HG03457 (cell line): Measurements from ENCODE around the gene MRPS22.

Source experiments
- ATAC-seq: cut with Tn5 transposase; IDR thresholded peaks from one replicate; pipeline ENCODE4 v1.9.1; 2021; ENCODE audit warnings: moderate number of reproducible peaks; ENCODE audit not compliant: unreplicated experiment

Gene MRPS22

DNA sequence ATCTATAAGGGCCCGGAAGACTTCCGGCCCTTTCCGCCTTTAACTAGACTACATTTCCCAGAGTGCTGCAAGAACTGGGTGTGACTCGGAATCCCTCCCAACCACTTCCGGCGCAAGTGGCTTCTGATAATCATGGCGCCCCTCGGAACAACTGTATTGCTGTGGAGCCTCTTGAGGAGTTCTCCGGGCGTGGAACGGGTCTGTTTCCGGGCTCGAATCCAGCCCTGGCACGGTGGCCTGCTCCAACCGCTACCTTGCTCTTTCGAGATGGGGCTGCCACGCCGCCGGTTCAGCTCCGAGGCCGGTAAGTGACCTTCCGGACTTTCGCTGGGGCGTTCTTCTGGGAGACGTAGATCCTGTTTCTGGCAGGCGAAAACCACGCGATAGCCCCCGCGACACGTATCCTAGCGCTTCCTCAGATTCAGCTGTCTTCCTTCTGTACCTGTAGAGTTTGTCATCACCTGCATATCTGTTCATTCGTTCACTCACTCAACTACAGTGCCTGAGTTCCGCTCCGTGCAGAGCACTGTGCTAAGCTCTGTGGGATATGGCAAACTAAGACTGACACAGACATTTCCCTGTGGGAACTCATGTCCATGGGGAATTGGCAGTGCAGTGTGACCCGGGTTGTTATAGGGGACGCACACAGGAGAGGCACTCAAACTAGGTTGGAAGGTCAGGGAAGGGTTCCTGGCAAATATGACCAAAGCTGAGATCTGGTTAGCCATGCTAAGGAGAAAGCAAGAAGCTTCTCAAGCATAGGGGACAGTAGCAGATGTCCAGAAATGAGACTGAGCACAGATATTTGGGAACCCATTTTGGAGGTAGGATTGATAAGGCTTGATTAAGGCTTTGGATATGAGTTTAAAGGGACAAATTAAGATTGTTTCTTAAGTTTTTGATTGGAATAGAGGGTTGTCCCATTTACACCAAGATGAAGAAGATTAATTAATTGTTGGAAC, at the start of gene MRPS22:
Gene MRPS22, plus strand, starts transcription at position 126 of the 962 bp plus-strand sequence. Its CDS starts 7 bp downstream, at position 133.
- ATAC-seq: peak; percentile 95

DNA sequence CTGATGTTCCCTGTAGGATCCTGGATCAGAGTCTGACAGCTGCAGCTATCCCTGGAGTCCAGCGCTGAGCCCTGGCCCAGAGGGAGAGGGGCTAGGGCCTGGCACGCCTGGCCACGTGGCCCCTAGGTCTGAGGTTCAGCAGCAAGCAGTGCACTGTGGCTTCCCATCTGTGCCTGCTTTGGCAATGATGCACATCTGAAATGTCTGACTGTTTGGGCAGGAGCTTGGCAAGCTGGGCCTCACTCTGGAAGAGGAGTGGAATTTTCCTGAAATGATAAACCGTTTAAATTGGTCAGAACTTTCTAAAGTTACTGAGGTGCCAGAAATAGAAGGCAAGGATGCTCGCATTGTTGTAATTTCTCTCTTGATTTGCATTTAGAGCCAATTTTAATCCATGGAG, 48.8 kb upstream of the MRPS22 start:
- ATAC-seq: no peak

DNA sequence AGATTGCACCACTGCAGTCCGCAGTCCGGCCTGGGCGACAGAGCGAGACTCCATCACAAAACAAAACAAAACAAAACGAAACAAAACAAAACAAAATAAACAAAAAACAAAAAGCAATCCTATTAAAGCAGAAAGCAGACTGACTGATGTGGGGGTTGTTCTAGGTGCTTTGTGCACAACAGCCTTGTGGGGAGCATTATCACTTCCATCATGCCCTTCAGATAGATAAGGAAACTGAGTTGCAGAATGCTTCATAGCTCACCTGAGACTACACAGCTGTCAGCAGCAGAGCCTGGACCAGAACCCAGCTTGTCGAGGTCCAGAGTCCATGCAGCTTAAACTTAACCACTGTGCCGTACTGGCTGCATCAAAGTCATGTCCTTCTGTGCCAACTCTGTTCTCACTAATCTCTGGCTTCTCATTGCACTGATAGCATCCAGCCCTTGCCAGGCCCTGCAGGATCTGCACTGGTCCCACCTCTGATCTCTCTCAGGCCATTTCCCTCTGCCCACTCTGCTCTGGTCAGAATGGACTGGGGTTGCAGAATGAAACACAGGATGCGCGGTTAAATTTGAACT, 47.6 kb upstream of the MRPS22 start:
- ATAC-seq: no peak

DNA sequence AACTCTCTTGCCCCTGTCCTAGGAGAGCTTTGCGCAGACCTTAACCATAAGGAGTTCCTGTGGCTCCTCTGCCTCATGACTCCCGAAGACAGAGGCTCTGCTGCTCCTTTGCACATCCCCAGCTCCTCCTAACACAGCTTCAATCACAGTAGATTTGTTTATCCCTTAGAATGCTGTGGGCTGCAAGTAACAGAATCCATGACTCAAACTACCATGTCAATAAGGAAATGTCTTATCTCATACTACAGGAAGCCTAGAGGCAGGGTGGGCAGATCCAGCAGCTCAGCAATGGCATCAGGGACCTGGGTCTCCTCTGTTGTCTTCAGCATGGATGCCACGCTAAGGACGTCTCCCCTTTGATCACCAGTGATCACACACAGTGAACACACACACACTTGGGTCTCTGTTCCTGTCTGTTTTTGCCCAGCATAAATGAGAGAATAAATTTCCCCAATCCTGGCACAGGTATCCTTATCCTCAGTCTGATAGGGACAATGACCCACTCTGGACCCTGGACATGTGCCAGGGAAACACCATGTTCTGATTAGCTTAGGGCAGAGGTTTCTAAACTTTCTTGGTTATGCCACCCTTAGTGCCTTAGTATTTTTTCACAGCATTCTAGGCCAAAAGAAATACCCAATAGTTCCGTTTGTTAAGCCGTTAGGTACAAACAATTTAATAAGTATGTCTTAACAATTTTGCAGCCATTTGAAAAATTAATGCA, 46.1 kb upstream of the MRPS22 start:
- ATAC-seq: no peak

DNA sequence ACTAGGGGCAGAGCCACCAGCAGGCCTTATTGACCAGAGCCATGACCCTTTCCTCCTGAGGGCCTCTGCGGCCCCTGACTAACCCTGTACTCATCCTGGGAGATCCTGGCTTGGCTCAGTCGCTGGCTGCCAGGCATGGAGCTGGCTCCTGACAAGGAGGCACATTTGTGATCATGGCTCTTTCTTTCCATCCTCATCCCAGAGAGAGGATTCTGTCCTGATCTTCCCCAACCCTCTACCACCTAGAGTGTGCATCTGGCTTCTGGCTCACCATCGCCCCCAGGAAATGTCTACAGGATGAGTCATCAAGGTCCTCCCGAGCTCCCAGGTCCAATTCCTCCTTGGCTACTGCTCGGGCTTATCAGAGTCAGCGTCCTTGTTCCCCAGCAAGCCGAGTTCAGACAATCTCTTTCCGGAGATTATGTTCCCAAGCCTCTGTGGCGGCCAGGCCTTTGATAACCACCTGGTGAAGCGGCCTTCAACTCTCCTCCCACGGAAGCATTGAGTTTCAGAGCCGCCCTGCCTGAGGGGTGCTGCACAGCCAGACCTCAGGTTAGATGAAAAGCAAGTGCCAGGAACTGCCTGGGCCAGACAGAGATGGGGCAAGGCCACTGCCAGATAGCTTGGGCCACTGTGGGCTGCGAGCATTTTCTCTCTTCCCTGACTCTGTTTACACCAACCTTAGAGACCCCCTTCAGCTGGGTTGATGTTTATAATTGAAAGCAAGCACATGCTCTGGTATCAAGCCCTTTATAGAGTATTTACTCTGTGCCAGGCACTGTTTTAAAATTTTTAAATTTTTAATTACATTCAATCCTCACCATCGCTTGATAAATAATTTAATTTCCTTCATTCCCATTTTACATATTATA, 44.3 kb upstream of the MRPS22 start:
- no peak for ATAC-seq

DNA sequence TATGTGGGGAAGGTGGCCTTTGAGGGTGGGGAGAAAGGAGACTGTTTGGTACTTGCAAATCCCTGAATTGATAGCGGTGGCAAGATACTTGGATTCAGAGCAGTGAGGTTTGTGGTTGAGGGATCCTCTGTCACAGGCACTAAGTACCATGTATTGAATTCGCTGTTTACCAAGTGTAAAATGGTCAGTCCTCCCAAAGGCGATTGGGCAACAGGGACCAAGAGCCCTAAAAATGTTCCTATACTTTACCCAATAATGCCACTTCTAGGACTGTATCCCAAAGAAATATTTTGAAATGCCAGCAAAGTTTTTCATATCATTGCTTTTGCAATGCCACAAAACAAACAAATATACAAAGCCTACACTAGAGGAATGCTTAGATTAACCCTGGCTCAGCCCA, 43.4 kb upstream of the MRPS22 start:
- ATAC-seq: no peak

DNA sequence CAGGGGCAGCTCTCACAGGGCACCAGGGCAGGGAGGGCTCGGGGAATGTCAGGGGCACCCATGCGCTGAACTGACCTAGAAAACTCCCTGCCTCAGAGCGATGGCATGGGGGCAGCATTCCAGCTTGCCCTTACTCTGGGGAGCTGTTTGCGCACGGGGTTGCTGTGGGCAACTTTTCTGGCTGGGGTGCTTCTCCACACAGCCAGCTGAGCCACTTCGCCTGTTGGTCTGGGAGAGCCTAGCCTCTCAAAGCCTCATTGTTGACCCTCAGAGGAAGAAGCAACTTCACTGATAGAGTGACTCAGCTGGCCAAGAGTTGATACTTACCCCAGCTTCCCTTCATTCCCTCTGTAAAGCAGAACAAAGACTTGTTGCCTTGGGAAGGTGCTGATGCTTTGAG, 42.6 kb upstream of the MRPS22 start:
- ATAC-seq: no peak

DNA sequence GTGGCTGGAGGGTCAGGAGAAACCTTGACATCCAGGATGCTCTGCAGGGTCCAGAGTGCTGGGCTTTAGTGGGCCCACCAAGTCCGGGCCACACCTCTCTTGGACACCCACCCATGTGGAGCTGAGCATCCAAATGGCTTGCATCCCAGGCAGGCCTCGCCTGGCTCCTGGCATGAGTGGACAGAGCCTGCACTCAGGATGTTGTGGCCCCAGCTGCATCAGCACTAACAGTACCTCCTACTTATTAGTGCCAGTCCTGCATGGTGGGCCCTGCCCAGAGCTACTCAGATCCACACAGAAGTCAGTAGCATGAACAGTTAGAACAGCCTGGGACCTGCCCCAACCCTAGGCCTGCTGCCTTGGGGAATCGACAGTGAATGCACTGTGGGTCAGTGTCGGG, 42.2 kb upstream of the MRPS22 start:
- ATAC-seq: no peak

DNA sequence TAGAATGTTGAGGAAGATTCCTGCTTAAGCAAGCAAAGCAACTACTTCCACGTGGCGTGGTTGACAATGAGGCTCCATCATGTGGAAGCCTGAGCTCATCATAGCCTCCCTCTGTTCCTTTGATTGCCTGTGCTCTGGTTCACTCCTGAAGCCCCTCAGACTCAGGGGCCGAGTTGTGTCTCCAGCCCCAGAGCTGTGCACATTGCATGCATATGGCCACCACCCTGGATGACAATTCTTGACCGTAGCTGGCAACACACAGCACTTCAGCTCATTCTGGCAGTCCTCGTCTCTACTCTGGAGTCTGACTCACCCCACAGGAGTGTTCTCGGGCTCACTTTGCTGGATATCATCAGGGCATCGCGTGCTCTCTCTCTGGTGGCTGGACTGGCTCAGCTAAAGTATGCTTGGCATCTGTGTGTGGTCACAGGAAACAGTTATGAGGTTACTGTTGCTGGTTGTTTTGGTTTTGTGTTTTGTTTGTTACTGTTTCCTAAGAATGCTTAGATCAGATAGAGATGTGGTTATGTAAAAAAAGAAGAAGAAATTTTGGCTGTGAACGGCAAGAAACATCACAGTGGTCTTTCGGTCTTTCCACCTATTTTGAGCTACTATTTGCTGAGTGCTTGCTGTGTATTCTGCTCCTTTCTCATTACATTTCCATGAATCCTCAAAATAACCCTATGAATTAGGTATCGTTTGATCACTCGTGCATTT, 41.6 kb upstream of the MRPS22 start:
- no peak for ATAC-seq

DNA sequence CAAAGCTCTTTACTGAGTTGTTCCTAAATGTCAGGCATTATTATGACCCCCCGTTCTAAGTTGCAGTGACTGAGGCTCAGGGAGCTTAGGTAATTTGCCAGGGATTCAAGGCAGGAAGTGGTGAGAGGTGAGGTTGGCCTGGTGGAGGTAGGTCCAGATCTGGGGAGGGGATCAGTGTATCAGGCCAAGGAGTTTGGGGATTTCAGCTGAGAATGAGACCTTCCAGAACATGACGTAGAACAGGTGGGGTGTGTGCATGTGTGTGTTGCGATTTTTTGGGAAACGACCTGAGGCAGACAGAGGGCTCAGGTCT, 41.1 kb upstream of the MRPS22 start:
- no peak for ATAC-seq

DNA sequence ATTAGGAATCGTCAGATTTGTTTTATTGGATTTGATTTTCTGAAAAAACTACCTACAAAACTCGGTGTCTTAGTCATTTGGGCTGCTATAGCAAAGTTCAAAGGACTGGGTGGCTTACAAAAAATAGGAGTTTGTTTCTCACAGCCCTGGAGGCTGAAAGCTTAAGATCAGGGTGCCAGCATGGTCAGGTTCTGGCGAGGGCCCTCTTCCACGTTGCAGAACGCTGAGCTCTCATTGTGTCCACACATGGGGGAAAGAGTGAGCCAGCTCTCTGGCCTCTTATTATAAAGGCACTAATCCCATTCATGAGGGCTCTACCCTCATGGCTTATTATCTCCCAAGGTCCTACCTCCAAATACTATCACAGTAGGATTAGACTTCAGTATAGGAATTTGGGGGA, 40.6 kb upstream of the MRPS22 start:
- no peak for ATAC-seq

DNA sequence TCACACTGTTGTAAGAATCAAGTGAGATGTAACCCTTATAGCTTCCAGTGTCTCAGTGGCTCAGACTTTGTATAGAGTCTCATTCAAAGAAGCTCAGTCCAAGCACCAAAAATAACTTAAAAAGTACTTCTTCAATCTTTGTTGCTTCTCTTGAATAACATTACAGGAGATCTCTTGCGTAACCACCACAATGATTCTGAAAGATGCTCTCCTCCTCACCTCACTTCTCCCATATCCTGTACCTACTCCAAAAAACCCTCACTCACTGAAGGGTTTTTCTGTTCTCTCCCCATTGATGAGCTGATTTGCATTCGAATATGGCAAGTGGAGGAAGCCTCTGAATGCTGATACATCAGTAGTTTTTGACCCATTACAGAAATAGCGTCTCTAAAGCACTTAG, 39.4 kb upstream of the MRPS22 start:
- no peak for ATAC-seq

DNA sequence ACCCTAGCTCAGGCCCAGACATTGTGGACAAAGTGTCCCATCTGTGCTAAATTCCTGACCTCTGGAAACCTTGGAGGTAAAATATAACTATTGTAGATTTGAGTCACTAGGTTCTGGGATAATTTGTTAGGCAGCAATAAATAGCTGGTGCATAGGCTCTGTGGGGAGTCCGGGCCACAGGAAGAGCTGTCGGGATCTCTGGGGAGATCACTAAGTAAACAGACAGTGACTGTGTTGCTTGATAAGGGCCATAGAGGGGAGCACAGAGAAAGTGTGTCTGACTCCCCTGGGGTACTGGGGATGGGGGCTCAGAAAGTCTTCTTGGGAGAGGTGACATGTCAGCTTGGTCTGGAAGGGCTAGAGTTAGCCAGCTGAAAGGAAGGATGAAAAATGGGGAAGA, 37.7 kb upstream of the MRPS22 start:
- ATAC-seq: no peak

DNA sequence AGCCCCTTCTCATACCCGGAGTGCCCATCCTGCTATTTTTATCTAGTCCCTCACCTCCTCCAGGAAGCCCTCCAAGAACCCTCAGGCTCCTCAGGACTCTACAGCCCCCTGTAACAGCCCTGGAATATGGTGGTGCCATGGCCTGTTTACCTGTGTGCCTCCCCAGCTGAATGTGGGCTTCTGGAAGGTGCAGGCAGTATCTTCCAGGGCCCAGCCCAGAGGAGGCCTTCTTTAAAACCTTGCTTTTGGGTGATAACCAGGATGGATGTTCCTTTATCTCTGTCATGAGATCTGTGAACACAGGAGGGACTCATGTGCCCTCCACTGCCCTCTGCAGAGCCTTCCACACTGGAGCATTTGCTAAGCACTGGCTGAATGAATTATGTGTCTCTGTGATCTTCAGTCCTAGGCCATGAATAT, 36.7 kb upstream of the MRPS22 start:
- no peak for ATAC-seq

DNA sequence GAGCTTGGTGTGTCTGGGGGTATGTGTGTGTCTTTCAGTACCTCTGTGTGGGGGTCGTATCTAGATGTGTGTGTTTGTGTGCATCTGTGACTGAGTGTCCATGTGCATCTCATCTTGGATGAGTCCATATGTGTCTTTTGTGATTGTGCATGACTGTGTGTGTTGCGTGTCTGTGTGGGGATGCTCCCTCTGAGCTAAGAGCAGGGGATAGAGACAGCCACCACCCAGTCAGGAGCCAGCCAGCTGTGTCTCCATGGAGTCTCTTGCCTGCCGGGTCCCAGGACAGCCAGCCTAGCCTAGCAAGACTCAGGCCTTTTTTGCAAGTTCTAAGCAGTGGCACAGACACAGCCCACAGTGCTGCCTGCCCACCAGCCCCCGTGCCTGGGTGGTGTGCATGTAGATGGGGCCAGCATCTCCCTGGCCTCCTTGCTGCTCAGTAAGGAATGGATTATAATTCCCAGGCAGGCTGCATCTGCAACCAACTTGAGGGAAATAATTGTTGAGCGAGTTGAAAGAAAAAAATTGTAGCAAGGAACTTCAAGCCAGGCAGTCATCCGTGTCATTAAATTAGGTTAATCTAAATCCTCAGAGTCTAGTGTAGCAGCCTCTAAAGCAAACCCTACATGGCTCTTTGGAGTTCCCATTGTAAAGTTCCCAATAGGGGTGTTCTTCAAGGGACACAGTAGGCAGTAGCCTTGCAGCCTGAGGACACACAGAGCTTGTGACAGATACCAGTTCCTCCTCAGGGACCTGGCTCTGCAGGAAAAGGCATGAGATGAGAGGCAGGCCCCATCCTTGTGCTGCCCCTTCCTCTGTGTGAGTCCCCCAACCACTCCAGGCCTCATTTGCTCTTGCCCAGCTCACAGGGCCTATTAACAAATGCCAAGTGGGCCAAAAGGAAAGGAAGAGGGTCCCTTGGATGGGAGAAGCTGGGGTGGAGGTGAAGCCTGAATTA, 35.9 kb upstream of the MRPS22 start:
- ATAC-seq: no peak

DNA sequence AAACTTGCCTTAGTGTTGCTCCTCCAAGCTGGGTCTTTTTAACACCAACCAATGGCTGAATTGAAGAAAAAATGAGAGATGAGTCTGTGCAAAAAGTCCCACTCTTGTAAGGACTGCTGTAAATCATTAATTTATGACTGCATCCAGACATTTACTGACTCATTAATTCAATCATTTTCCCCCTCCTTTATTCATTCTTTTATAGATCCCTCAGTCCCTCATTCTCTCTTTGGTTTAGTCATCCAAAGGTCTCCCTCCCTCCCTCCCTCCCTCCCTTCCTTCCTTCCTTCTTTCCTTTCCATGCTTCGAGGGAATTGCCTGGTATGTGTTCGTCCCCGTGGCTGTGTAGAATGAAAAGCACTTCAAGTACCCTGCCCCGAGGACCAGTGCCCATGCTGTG, 35.3 kb upstream of the MRPS22 start:
- ATAC-seq: no peak

DNA sequence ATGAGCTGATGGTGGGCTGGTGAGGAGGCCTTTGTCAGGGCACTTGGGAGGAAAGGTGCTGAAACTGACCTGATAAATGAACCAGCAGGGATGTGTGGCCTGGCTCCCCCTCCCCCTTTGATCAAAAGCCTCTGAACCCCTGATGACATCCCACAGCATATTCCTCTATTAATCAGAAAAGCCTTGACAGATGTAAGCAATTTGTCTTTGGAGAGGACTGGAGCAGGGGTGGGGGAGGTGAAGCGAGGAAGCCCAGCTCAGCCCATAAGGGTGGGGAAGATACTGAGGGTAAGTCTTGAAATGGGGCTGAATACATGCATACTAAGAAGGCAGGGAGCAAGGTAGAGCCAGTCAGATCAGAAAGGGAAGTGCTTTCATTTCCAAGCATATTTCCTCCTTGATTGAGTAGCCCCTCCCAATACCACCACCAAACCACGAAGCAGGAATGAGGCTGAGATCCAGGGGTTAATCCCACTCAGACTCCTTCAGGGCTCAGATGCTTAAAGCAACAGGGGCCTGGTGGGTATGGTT, 34.7 kb upstream of the MRPS22 start:
- no peak for ATAC-seq

DNA sequence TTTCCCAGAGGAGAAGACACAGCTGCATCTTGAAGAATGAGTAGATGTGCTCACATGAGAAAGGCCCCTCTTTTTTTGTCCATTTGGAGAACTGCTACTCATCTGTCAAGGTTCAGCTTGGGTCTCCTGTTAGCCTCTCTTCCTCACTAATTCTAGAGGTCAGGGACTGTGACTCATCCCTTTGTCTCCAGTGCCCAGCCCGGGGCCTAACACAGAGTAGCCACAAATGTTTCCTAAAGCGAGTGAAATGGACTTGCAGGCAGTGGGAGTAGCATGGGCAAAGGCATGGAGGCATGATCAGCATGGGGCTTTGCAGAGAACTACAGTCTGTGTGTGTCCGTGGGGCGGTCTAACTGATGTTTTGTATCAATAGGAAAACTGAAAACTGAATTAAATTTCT, 33.9 kb upstream of the MRPS22 start:
- ATAC-seq: no peak

DNA sequence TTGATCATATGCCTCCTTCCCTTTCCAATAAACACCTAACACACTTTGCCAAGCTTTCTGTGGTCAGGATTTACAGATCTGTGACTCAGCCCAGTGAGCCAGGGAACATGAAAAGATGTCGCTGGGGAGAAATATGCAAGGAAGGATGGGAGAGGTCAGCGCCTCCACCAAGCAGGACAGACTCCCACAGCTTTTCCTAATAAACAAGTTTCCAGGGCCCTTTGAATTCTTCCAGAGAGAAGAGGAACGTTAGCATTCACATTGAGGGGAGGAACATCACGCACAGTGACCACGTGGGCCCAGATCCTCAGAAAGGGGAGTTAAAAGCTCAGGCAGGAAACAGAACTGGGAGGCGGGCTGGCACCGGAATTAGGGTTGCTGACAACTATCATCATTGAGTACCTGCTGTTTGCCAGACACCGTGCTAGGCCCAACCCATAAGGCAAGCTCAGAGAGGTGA, 33.3 kb upstream of the MRPS22 start:
- ATAC-seq: no peak
